Panc1 (cell line): Measurements from ENCODE around the gene SLC9A7.

ENCODE experiments used
- POLR2AphosphoS5 ChIP-seq: IDR thresholded peaks from 2 replicates; pipeline ENCODE4 v1.6.1; 2012; ENCODE audit warnings: mild to moderate bottlenecking, low read depth, low read length, moderate library complexity
- SIN3A ChIP-seq: IDR thresholded peaks from 2 replicates; pipeline ENCODE4 v1.6.1; 2012; ENCODE audit warnings: low read depth, mild to moderate bottlenecking, low read length, moderate library complexity, borderline replicate concordance; ENCODE audit not compliant: insufficient read depth
- TCF7L2 ChIP-seq: IDR thresholded peaks from 2 replicates; pipeline ENCODE4 v1.6.1; 2011; ENCODE audit warnings: mild to moderate bottlenecking, low read depth, low read length, inconsistent platforms
- TF ChIP-seq, protein P1 (sequence below): fragments of 450-650 bp; IDR thresholded peaks from 2 replicates; pipeline ENCODE4 v1.5.1; 2017; ENCODE audit warnings: mild to moderate bottlenecking
- TF ChIP-seq, protein P2 (sequence below), 2 experiments: IDR thresholded peaks; 2 replicates each; pipeline ENCODE4 v1.6.1; 2011 to 2012; ENCODE audit warnings: low read depth in 2 of 2, control low read depth in 1 of 2, low read length in 1 of 2, mild to moderate bottlenecking in 1 of 2, moderate library complexity in 1 of 2; ENCODE audit not compliant: insufficient read depth in 1 of 2

DNA sequence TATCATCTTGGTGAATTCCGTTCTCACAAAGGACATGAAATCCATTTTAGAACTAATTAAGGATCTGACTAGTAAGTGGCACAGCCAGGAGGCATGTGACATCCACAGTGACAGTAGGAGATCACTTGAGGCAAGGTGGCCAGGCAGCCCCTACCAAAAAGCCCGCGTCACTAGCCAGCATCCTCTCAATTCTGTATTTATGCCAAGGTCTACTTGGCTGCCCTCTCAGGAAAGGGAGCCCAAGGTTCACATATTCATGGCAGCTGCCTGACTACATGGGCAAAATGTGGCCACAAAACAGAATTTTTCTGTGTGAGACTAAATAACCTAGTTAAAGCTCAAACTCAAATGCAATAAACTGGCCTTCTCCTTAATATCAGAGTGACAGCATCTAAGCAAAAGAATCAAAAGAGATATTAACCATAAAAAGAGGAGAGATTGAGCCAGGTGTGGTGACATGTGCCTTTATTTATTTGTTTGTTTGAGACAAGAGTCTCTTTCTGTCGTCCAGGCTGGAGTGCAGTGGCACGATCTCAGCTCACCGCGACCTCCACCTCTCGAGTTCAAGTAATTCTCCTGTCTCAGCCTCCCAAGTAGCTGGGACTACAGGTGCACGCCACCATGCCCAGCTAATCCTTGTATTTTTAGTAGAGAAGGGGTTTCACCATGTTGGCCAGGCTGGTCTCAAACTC is 51.5 kb downstream of the SLC9A7 start:
- TF ChIP-seq TCF7L2 (no peak), POLR2AphosphoS5 (no peak), SIN3A (no peak)
- TF ChIP-seq, protein P1, sequence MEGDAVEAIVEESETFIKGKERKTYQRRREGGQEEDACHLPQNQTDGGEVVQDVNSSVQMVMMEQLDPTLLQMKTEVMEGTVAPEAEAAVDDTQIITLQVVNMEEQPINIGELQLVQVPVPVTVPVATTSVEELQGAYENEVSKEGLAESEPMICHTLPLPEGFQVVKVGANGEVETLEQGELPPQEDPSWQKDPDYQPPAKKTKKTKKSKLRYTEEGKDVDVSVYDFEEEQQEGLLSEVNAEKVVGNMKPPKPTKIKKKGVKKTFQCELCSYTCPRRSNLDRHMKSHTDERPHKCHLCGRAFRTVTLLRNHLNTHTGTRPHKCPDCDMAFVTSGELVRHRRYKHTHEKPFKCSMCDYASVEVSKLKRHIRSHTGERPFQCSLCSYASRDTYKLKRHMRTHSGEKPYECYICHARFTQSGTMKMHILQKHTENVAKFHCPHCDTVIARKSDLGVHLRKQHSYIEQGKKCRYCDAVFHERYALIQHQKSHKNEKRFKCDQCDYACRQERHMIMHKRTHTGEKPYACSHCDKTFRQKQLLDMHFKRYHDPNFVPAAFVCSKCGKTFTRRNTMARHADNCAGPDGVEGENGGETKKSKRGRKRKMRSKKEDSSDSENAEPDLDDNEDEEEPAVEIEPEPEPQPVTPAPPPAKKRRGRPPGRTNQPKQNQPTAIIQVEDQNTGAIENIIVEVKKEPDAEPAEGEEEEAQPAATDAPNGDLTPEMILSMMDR: no peak
- TF ChIP-seq, protein P2, sequence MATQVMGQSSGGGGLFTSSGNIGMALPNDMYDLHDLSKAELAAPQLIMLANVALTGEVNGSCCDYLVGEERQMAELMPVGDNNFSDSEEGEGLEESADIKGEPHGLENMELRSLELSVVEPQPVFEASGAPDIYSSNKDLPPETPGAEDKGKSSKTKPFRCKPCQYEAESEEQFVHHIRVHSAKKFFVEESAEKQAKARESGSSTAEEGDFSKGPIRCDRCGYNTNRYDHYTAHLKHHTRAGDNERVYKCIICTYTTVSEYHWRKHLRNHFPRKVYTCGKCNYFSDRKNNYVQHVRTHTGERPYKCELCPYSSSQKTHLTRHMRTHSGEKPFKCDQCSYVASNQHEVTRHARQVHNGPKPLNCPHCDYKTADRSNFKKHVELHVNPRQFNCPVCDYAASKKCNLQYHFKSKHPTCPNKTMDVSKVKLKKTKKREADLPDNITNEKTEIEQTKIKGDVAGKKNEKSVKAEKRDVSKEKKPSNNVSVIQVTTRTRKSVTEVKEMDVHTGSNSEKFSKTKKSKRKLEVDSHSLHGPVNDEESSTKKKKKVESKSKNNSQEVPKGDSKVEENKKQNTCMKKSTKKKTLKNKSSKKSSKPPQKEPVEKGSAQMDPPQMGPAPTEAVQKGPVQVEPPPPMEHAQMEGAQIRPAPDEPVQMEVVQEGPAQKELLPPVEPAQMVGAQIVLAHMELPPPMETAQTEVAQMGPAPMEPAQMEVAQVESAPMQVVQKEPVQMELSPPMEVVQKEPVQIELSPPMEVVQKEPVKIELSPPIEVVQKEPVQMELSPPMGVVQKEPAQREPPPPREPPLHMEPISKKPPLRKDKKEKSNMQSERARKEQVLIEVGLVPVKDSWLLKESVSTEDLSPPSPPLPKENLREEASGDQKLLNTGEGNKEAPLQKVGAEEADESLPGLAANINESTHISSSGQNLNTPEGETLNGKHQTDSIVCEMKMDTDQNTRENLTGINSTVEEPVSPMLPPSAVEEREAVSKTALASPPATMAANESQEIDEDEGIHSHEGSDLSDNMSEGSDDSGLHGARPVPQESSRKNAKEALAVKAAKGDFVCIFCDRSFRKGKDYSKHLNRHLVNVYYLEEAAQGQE (IDR thresholded peaks at IDR 0.05; ENCODE audit: insufficient read depth in 1 of 2, low read depth in 2 of 2, low read length in 1 of 2): no peak
